ENCODE data around the gene NPM3. TPM values are rescaled to one million over a fixed set of nuclear protein-coding genes. Genes with fewer than 3 reads are reported as not detected.

NPM3 gene
- total and polyA plus RNA-seq, 2 of the 13 experiments (the other 11 are each of a cell fraction or from before 2014, with no cell fraction given): 47.6 to 129 TPM

GRCh38 chr10:101771380-101771779 is 11.9 kb downstream of the NPM3 start (continued):
- TF ChIP-seq GLMP (CRISPR knock-in tag; IDR thresholded peaks at IDR 0.05; ENCODE audit: borderline replicate concordance) (no peak), MNT (IDR thresholded peaks at IDR 0.05) (no peak)

GRCh38 chr10:101770331-101771215 is 12.7 kb downstream of the NPM3 start:
- DNase-seq (ENCODE audit: low spot score): no peak
- no peaks in the 10 kb centered on the region for H3K36me3 ChIP-seq (replicated peaks in 1 of 2; ENCODE audit: control insufficient read depth in 1 of 2, insufficient read depth in 2 of 2, low read length in 2 of 2)
- H3K9me3 ChIP-seq (ENCODE audit: low read length): no peaks in the 10 kb centered on the region
- no peak overlapping the region for H3K4me2 ChIP-seq (ENCODE audit: low read depth, low read length)
- no peaks in the 10 kb centered on the region for H3K4me1 ChIP-seq (ENCODE audit: insufficient read depth, low read length)
- H4K20me1 ChIP-seq (ENCODE audit: insufficient read depth, low read length): no peaks in the 10 kb centered on the region
- H2AFZ ChIP-seq (ENCODE audit: low read length): no peak overlapping the region
- in situ Hi-C loops (cut with HindIII; ENCODE audit: extremely low pct_ligation_motif_present, low pct_unique_long_range_greater_than_20kb) (no loop called here), intact Hi-C loops (cut with micrococcal nuclease; ENCODE audit: unreplicated experiment) (no loop called here)
- H3K4me3 ChIP-seq (replicated peaks in 1 of 3; ENCODE audit: insufficient read depth in 1 of 3, low read depth in 2 of 3, low read length in 3 of 3): no peak overlapping the region
- no TSS peak for BruUV-seq (replicated peaks)
- FAIRE-seq: no peak
- no peak overlapping the region for H3K27ac ChIP-seq (ENCODE audit: extremely low read length, insufficient read depth, low read length)
- 61% methylated on average over 17 of the region's 41 CpGs for WGBS (ENCODE audit: low lambda C conversion rate)
- H3K9ac ChIP-seq (ENCODE audit: insufficient read depth, low read depth, low read length): no peak overlapping the region
- peaks cover 24 to 85% of the 10 kb centered on the region in 2 experiments for H3K27me3 ChIP-seq (ENCODE audit: control insufficient read depth in 1 of 2, insufficient read depth in 2 of 2, low read length in 2 of 2)
- POLR2A ChIA-PET: no interaction called here
- no peak for TF ChIP-seq MAX (IDR thresholded peaks at IDR 0.05)
- TF ChIP-seq HNF4G (IDR thresholded peaks at IDR 0.05; ENCODE audit: borderline replicate concordance, low read depth, low read length): no peak
- TF ChIP-seq HNF4G (CRISPR knock-in tag; IDR thresholded peaks at IDR 0.05; ENCODE audit: borderline replicate concordance, low read depth): no peak
- no peak for TF ChIP-seq SIN3A (IDR thresholded peaks at IDR 0.05; ENCODE audit: borderline replicate concordance, low read depth, low read length)
- TF ChIP-seq ZNF362 (CRISPR knock-in tag; IDR thresholded peaks at IDR 0.05; ENCODE audit: borderline replicate concordance): no peak
- no peak for TF ChIP-seq ZNF468 (CRISPR knock-in tag; IDR thresholded peaks at IDR 0.05)
- no peak for ATAC-seq
- no peaks in the 10 kb centered on the region for H3K79me2 ChIP-seq (ENCODE audit: insufficient read depth, low read length)
- CTCF ChIA-PET (ENCODE audit: low intra/inter-chr PET ratio, low total read pairs): no interaction called here

Measured in HepG2 (cell line).